ENCODE results near the gene PNCK.

The PNCK gene

DNA sequence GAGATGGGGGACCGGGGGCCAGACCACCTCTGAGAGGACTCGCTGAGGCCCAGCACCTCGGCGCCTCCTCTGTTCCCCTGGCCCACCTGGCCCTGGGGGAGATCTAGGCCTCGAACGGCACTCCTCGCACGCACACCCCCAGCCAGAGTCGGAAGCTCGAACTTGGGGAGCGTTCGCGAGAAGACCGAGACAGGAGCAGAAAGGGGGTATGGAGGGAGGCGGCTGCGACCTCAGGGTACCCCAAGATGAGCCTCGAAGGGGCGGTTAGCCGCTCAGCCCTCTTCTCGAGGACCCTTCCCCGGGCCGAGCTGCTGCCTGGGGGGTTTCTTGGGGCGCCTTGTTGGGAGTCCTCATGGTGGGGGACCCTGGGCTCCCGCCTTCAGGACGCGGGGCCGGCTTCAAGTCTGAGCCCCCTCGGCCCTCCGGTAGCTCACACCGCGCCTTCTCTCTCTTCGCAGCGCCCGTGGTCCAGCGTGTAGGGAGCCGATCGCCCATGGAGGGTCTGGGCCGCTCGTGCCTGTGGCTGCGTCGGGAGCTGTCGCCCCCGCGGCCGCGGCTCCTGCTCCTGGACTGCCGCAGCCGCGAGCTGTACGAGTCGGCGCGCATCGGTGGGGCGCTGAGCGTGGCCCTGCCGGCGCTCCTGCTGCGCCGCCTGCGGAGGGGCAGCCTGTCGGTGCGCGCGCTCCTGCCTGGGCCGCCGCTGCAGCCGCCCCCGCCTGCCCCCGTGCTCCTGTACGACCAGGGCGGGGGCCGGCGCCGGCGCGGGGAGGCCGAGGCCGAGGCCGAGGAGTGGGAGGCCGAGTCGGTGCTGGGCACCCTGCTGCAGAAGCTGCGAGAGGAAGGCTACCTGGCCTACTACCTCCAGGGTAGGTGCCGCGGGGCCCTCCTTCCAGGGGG, 25.9 kb downstream of the PNCK start:
- no peak for DNase-seq (ENCODE audit: low read depth)
- TF ChIP-seq, protein P1, sequence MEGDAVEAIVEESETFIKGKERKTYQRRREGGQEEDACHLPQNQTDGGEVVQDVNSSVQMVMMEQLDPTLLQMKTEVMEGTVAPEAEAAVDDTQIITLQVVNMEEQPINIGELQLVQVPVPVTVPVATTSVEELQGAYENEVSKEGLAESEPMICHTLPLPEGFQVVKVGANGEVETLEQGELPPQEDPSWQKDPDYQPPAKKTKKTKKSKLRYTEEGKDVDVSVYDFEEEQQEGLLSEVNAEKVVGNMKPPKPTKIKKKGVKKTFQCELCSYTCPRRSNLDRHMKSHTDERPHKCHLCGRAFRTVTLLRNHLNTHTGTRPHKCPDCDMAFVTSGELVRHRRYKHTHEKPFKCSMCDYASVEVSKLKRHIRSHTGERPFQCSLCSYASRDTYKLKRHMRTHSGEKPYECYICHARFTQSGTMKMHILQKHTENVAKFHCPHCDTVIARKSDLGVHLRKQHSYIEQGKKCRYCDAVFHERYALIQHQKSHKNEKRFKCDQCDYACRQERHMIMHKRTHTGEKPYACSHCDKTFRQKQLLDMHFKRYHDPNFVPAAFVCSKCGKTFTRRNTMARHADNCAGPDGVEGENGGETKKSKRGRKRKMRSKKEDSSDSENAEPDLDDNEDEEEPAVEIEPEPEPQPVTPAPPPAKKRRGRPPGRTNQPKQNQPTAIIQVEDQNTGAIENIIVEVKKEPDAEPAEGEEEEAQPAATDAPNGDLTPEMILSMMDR (conservative IDR thresholded peaks at IDR 0.05; ENCODE audit: control insufficient read depth, insufficient read depth, low read depth, low read length) = no peak
- H3K4me3 ChIP-seq (ENCODE audit: control insufficient read depth, low read depth, low read length) = no peak overlapping the region

GRCh38 chrX:153646620-153647373, 26.8 kb downstream of the PNCK start, which contains the start of gene DUSP9:
TSS of gene DUSP9 (plus strand) at chrX:153647203. CDS start at chrX:153647954, 751 bp downstream.
- no peak within 1 kb of the TSS for H3K4me3 ChIP-seq (ENCODE audit: control insufficient read depth, low read depth, low read length)
- TF ChIP-seq, protein P1 (conservative IDR thresholded peaks at IDR 0.05; ENCODE audit: control insufficient read depth, insufficient read depth, low read depth, low read length) = no peak
- peak; percentile 2 for DNase-seq (ENCODE audit: low read depth)

- no peak for DNase-seq (ENCODE audit: low read depth)
- no peak overlapping the region for H3K4me3 ChIP-seq (ENCODE audit: control insufficient read depth, low read depth, low read length)
- TF ChIP-seq, protein P1 (conservative IDR thresholded peaks at IDR 0.05; ENCODE audit: control insufficient read depth, insufficient read depth, low read depth, low read length) = no peak
Measured at GRCh38 chrX:153645921-153646488, 27.6 kb downstream of the PNCK start.

DNA sequence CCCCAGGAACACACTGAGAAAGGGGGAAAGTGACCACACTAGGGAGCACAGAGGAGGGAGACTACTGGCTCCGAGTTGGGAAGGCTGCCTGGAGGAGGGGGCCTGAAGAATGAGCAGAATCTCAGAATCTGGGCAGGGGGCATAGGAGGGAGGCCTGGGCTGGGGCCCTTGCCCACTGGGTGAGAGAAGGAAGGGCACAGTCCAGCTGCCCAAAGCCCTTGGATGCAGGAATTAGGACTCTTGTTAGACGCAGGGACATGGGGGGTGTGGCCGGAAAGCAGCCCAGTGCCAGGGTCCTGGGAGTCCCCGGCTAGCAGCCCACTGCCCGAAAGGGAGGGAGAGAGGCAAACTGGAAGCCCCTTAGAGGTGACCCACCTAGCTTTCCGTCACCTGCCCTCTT, 28.5 kb downstream of the PNCK start:
- no peak overlapping the region for H3K4me3 ChIP-seq (ENCODE audit: control insufficient read depth, low read depth, low read length)
- TF ChIP-seq, protein P1 (conservative IDR thresholded peaks at IDR 0.05; ENCODE audit: control insufficient read depth, insufficient read depth, low read depth, low read length) = no peak
- DNase-seq (ENCODE audit: low read depth) = no peak

DNA sequence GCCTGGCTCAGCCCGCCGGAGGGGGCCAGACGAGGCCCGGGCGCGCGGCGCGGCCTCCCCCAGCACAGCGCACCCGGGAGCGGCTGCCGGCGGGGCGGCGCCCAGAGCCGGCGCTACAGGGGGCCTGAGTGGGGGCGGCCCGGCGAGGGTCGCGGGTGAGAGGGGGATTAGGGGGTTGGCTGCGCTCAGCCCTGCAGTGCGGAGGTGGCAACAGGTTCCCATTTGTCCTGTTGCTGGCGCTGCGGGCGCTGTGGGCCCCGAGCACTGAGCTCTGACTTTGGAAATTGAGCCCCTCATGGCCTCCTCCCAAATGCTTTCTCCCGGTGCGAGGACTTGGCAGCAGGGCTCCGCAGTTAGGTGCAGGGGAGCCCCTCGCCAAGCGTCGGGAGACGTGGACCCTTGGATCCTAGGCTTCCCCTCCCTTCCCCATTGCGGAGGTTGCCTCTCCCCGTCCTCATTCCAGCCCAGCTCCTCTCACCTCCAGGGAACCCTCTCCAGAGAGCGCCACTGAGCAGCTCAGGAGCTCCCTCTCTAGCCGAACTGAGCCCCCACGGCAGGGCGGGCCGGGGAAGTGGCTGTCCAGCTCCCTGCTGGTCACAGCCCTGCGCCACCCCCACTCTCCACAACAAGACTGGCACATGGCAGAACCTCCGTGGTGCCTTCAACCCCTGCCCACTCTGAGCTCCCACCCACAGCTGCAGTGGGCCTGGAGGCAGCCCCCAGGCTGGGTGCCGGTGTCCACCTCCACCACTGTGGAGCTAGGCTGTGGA, 29.1 kb downstream of the PNCK start:
- TF ChIP-seq, protein P1 (conservative IDR thresholded peaks at IDR 0.05; ENCODE audit: control insufficient read depth, insufficient read depth, low read depth, low read length) = no peak
- no peak for DNase-seq (ENCODE audit: low read depth)
- H3K4me3 ChIP-seq (ENCODE audit: control insufficient read depth, low read depth, low read length) = no peak overlapping the region
